ENCODE measurements around the gene HPS3.

HPS3 gene

GRCh38 chr3:149120051-149120972, 9.1 kb upstream of the HPS3 start:
- peak; percentile 41 to 73 for DNase-seq

GRCh38 chr3:149122721-149123578, 6.5 kb upstream of the HPS3 start:
- DNase-seq, result no peak

GRCh38 chr3:149128821-149129220, 617 bp upstream of the HPS3 start:
- no peak for DNase-seq

GRCh38 chr3:149131589-149131988, 2.2 kb downstream of the HPS3 start:
- DNase-seq, result no peak

- DNase-seq, result no peak
Observed at GRCh38 chr3:149134575-149134974, 5.1 kb downstream of the HPS3 start.

GRCh38 chr3:149142682-149143081, 13.2 kb downstream of the HPS3 start:
- no peak for DNase-seq

GRCh38 chr3:149145356-149145755, 15.9 kb downstream of the HPS3 start:
- DNase-seq, result no peak

GRCh38 chr3:149145974-149146373, 16.5 kb downstream of the HPS3 start:
- no peak for DNase-seq

- no peak for DNase-seq
Observed at GRCh38 chr3:149150436-149150835, 21.0 kb downstream of the HPS3 start.

GRCh38 chr3:149151843-149152242, 22.4 kb downstream of the HPS3 start:
- no peak for DNase-seq

GRCh38 chr3:149152420-149152819, 23.0 kb downstream of the HPS3 start:
- no peak for DNase-seq

- no peak for DNase-seq
Observed at GRCh38 chr3:149153402-149153801, 24.0 kb downstream of the HPS3 start.

- no peak for DNase-seq
Observed at GRCh38 chr3:149160754-149161300, 31.4 kb downstream of the HPS3 start.

- no peak for DNase-seq
Observed at GRCh38 chr3:149162007-149162406, 32.6 kb downstream of the HPS3 start.

GRCh38 chr3:149163066-149163465, 33.6 kb downstream of the HPS3 start:
- no peak for DNase-seq

- no peak for DNase-seq
Observed at GRCh38 chr3:149167898-149168297, 38.5 kb downstream of the HPS3 start.

- DNase-seq, result no peak
Observed at GRCh38 chr3:149170672-149171071, 41.2 kb downstream of the HPS3 start.

- no peak for DNase-seq
Observed at GRCh38 chr3:149174901-149175300, 45.5 kb downstream of the HPS3 start.

- DNase-seq, result no peak
Observed at GRCh38 chr3:149177122-149177521, 47.7 kb downstream of the HPS3 start.

- no peak for DNase-seq
Observed at GRCh38 chr3:149179220-149179619, 49.8 kb downstream of the HPS3 start.

- no peak for DNase-seq
Observed at GRCh38 chr3:149180057-149180573, 50.7 kb downstream of the HPS3 start.

GRCh38 chr3:149181182-149181581, 51.7 kb downstream of the HPS3 start:
- DNase-seq, result no peak

- DNase-seq, result no peak
Observed at GRCh38 chr3:149186219-149186618, 56.8 kb downstream of the HPS3 start.
